H1 (cell line): Measurements from ENCODE around the gene PKN1. TPM values are rescaled to one million over a fixed set of nuclear protein-coding genes. Genes with fewer than 3 reads are reported as not detected.

ENCODE experiments used
- CBX5 ChIP-seq: fragments of 300-800, 300-1000 bp; sonication (generic); IDR thresholded peaks from 2 replicates; pipeline ENCODE4 v1.7.1; 2016; ENCODE audit warnings: antibody characterized with exemption, low read length, low read depth
- CHD1 ChIP-seq: IDR thresholded peaks from 2 replicates; pipeline ENCODE4 v1.6.1; 2012; ENCODE audit warnings: low read depth, low read length, improper control_type of control experiment
- EP300 ChIP-seq, 2 experiments: IDR thresholded peaks; 1 replicate in 1 of 2; 2 replicates in 1 of 2; pipeline ENCODE4 v1.6.1; 2011 to 2012; ENCODE audit warnings: low read depth in 2 of 2, low read length in 2 of 2, mild to moderate bottlenecking in 2 of 2, borderline replicate concordance in 1 of 2, inconsistent platforms in 1 of 2, moderate library complexity in 1 of 2
- EZH2 ChIP-seq: fragments of 200-600 bp; sonication (generic); IDR thresholded peaks from 2 replicates; pipeline ENCODE4 v1.7.1; 2012; ENCODE audit warnings: low read depth, mild to moderate bottlenecking, moderate library complexity, low read length, inconsistent platforms; ENCODE audit not compliant: severe bottlenecking
- TEAD4 ChIP-seq: IDR thresholded peaks from 2 replicates; pipeline ENCODE4 v1.6.1; 2012; ENCODE audit warnings: low read depth, low read length, inconsistent platforms, mixed read lengths
- polyA plus RNA-seq, 7 experiments: library from polyadenylated mRNA; depleted of rRNA in 3 of 7; stranded (reverse) in 5 of 7; unstranded in 2 of 7; fragments of >200 nt in 5 of 7; fragments of 200-250 nt in 2 of 7; gene quantifications; 1 replicate in 5 of 7; 2 replicates in 1 of 7; 4 replicates in 1 of 7; pipeline versions ENCODE4 v1.2.1 to v1.2.3, GENCODE V29; 2011 to 2013; ENCODE audit warnings: missing spikeins in 2 of 7, mixed read lengths in 2 of 7
- total RNA-seq: library from RNA; stranded (reverse); fragmentation: NEBNext Ultra II Directional; extraction: Animal tissue kit (Norgen Biotek cat#: 25700); gene quantifications from 2 replicates; pipeline ENCODE4 v1.2.1, GENCODE V29; 2021
- TF ChIP-seq, protein P1 (sequence below): fragments of 300-600 bp; sonication (generic); IDR thresholded peaks from 2 replicates; pipeline ENCODE4 v1.7.1; 2012; ENCODE audit warnings: low read length, moderate library complexity, mild to moderate bottlenecking, inconsistent platforms; ENCODE audit not compliant: insufficient replicate concordance

PKN1 gene
- total and polyA plus RNA-seq, 2 of the 8 experiments (the other 6 are each of a cell fraction or from before 2014, with no cell fraction given): 65.2 to 162 TPM

DNA sequence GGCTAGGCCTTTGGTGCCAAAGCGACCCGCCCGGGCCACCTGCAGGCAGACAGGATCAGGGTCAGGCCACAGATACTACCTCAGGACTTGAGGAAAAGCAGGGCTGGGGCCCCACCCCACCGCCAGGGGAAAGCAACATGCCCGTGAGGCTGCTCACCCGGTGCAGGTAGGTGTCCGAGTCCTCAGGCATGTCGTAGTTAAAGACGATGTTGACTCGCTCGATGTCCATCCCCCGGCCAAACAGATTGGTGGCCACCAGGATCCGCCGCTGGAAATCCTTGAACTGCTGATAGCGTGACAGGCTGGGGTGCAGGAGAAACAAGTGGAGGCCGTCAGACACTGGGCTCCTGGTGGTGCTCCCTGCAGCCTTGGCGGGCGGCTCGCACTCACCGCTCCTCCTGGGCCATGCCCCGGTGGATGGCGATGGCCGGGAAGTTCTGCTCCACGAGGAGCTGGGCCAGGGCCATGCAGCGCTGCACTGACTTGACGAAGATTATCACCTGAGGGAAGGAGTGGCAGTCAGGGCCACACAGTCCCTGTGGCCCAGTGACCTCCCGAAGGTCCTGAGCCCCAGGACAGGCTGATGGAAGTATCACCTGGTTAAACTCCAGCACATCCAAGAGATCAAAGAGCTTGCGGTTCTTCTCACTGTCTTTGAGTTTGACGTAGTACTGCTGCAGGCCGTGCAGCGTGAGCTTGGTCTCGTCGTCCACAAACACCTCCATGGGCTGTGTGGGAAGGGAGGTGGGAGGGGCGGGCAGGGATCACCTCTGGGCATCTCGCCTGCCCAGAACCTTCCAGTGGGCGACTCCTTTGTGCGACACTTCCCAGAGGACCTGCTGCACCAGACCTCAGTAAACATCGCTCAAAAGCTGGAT lies 23.7 kb upstream of the PKN1 start (continued):
- TF ChIP-seq, protein P1, sequence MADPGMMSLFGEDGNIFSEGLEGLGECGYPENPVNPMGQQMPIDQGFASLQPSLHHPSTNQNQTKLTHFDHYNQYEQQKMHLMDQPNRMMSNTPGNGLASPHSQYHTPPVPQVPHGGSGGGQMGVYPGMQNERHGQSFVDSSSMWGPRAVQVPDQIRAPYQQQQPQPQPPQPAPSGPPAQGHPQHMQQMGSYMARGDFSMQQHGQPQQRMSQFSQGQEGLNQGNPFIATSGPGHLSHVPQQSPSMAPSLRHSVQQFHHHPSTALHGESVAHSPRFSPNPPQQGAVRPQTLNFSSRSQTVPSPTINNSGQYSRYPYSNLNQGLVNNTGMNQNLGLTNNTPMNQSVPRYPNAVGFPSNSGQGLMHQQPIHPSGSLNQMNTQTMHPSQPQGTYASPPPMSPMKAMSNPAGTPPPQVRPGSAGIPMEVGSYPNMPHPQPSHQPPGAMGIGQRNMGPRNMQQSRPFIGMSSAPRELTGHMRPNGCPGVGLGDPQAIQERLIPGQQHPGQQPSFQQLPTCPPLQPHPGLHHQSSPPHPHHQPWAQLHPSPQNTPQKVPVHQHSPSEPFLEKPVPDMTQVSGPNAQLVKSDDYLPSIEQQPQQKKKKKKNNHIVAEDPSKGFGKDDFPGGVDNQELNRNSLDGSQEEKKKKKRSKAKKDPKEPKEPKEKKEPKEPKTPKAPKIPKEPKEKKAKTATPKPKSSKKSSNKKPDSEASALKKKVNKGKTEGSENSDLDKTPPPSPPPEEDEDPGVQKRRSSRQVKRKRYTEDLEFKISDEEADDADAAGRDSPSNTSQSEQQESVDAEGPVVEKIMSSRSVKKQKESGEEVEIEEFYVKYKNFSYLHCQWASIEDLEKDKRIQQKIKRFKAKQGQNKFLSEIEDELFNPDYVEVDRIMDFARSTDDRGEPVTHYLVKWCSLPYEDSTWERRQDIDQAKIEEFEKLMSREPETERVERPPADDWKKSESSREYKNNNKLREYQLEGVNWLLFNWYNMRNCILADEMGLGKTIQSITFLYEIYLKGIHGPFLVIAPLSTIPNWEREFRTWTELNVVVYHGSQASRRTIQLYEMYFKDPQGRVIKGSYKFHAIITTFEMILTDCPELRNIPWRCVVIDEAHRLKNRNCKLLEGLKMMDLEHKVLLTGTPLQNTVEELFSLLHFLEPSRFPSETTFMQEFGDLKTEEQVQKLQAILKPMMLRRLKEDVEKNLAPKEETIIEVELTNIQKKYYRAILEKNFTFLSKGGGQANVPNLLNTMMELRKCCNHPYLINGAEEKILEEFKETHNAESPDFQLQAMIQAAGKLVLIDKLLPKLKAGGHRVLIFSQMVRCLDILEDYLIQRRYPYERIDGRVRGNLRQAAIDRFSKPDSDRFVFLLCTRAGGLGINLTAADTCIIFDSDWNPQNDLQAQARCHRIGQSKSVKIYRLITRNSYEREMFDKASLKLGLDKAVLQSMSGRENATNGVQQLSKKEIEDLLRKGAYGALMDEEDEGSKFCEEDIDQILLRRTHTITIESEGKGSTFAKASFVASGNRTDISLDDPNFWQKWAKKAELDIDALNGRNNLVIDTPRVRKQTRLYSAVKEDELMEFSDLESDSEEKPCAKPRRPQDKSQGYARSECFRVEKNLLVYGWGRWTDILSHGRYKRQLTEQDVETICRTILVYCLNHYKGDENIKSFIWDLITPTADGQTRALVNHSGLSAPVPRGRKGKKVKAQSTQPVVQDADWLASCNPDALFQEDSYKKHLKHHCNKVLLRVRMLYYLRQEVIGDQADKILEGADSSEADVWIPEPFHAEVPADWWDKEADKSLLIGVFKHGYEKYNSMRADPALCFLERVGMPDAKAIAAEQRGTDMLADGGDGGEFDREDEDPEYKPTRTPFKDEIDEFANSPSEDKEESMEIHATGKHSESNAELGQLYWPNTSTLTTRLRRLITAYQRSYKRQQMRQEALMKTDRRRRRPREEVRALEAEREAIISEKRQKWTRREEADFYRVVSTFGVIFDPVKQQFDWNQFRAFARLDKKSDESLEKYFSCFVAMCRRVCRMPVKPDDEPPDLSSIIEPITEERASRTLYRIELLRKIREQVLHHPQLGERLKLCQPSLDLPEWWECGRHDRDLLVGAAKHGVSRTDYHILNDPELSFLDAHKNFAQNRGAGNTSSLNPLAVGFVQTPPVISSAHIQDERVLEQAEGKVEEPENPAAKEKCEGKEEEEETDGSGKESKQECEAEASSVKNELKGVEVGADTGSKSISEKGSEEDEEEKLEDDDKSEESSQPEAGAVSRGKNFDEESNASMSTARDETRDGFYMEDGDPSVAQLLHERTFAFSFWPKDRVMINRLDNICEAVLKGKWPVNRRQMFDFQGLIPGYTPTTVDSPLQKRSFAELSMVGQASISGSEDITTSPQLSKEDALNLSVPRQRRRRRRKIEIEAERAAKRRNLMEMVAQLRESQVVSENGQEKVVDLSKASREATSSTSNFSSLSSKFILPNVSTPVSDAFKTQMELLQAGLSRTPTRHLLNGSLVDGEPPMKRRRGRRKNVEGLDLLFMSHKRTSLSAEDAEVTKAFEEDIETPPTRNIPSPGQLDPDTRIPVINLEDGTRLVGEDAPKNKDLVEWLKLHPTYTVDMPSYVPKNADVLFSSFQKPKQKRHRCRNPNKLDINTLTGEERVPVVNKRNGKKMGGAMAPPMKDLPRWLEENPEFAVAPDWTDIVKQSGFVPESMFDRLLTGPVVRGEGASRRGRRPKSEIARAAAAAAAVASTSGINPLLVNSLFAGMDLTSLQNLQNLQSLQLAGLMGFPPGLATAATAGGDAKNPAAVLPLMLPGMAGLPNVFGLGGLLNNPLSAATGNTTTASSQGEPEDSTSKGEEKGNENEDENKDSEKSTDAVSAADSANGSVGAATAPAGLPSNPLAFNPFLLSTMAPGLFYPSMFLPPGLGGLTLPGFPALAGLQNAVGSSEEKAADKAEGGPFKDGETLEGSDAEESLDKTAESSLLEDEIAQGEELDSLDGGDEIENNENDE: no peak
- TF ChIP-seq EZH2: no peak
- TF ChIP-seq TEAD4: no peak
- TF ChIP-seq EP300 (IDR thresholded peaks at IDR 0.05; ENCODE audit: borderline replicate concordance in 1 of 2, low read depth in 2 of 2, low read length in 2 of 2): no peak
- TF ChIP-seq CBX5: no peak
- no peak for TF ChIP-seq CHD1
